HG02970 (cell line): ENCODE measurements around the gene NKAIN4.

Experiments used
- ATAC-seq: cut with Tn5 transposase; IDR thresholded peaks from one replicate; pipeline ENCODE4 v1.9.1; 2021; ENCODE audit warnings: mild to moderate bottlenecking, moderate library complexity, moderate number of reproducible peaks; ENCODE audit not compliant: unreplicated experiment, low FRiP score

The NKAIN4 gene

DNA sequence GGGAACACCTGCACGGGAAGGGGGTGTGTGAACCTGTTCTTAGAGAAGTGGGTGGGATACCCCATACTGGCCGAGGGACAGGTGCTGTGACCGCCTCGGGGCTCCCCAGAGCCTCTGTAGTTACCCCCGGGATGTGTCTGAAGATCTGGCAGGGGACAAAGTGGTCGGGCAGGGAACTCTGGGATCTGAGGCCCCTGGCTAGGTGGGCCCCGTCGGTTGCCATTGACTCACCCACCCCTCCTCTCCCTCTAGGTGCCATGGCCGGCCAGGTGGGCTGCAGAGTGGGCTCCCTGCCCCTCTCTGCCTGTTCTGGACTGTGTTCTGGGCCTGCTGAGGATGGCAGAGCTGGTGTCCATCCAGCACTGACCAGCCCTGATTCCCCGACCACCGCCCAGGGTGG is 14.3 kb downstream of the NKAIN4 start:
- ATAC-seq, result no peak

DNA sequence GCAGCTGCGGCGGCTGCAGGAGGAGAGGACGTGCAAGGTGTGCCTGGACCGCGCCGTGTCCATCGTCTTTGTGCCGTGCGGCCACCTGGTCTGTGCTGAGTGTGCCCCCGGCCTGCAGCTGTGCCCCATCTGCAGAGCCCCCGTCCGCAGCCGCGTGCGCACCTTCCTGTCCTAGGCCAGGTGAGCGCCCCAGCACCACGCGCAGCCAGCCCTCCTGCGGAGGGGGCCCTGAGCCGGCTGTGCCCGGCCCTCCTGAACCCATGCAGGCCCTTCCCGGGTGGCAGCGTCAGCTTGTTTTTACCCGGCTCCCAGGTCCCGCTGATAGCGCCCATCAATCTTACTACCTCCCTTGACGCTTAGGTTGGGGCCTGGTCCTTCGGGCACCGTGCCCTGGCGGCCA is 14.8 kb downstream of the NKAIN4 start:
- no peak for ATAC-seq

DNA sequence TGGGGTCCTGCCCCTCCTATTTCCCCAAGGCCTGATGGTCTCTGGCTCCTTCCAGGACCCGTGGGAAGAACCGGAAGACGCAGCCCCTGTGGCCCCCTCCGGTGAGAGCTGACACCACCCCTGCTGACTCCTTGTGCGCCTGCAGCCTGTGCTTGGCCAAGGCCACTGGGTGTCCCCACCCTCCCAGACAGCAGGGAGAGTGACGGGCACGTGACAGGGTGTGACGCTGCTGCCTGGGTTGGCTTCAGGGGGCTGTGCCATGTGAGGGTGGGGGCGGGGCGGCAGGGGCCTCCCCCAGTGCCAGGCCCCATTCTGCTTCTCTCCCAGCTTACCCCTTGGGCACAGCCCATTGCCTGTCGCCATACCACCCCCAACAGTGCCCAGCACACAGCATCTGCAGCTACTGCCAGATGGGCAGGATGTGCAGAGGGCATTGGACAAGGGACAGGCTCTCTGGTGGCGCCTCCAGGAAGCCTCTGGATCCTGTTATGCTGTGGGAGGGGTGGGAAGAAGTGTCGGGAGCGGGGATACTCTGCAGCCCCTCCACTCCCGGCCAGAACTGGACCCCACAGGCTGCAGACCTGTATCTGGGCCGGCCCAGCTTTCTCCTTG is 15.6 kb downstream of the NKAIN4 start:
- no peak for ATAC-seq

DNA sequence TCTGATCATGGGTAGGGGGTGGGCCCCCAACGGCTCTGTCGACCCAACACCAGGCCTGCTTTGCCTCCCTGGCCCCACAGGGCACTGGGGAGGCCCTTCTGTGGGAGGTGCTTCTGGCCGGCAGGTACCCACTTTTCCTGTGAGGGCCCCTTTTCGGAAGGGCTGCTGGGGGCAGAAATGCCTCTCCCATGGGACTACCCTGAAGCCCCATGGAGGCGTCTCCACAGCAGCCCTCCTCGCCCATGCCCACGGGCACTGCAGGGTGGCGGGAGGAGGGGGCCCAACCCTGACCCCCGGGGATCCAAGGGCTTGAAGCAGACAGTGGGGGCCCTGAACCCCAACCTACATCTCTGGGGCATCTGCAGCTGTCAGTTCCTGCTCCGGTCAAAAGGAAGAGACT is 16.2 kb downstream of the NKAIN4 start:
- no peak for ATAC-seq

DNA sequence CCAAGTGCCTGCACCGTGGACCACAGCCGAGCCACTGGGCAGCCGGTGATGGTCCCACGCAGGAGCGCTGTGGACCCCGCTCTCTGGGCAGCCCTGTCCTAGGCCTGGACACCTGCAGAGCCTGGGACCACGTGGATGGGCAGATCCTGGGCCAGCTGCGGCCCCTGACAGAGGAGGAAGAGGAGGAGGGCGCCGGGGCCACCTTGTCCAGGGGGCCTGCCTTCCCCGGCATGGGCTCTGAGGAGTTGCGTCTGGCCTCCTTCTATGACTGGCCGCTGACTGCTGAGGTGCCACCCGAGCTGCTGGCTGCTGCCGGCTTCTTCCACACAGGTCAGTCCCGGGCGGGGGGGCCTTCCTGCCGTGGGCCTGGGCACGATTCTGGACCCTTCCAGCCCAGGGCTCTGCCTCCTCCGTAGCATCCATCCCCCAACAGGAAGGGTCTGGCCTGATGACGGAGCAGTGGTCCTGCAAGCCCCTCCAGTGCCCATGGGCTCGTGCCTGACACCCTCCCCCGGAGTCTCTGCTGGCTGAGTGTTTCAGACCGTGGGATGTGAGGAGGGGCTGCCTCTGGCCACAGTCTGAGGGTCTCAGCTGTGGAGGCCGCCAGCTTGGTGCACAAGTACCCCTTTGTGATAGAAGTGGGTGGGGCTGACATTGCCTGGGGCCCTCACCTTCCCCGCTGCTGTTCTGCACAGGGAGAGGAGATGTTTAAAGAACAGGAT is 18.0 kb downstream of the NKAIN4 start:
- no peak for ATAC-seq

DNA sequence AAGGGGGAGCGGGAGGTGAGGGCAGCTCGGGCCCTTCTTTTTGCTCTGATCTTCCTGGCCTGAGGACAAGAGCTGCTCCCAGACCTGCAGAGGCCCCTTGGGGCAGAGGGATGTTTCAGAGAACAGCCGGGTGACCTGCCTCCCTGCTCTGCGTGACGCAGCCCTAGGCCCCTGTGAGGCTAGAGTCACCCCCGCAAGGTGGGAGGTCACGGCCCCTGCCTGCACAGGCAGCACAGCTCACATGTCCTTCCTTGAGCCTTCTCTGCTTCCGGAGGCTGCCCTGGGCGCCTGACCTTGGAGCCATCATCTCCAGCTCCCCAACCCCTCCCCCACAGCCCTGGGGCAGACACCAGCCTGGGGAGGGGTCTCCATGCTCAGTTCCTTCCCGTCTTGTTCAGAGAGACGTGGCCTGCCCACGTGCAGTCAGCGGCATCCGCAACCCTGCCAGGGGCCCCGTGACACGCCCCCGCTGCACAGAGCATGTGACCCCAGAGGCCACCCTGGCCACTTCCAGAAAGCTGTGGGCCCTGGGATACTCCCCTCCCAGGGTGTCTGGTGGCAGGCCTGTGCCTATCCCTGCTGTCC is 18.8 kb downstream of the NKAIN4 start, which contains the start of gene BIRC7:
Gene BIRC7, plus strand, starts transcription at position 507 of the 585 bp plus-strand sequence. CDS start 192 bp downstream, outside the sequence.
- no peak for ATAC-seq

DNA sequence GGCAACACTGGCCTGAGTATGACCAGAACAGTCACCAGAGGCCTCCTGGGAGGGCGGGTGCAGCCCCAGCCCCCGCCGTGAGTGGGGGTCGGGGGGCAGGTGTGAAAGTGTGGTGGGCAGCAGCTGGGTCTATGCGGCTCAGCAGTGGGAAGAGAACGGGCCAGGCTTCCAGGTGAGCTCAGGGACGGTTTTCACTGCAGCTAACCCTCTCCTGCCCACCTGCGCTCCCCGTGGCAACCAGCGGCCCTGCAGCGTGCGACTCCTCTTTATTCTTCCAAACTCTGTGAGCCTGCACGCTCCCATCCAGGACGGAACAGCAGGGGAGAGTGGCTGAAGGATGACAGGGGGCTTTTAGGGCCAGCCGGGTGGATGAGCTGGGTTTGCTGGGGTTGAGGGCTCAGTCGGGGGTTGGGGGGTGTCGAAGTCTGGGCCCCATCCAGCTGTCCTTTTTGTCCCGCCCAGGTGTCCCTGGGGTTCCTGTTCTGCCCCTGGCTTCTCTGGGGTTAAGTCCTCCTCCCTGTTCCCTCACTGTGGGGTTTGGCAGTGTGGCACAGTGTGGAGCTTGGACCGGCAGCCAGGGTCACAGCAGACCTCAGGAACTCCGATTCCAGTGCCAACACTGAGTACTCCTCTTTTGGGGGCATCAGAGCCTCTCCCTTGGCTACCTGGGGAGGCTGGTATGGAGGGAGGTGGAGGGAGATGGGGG is 19.4 kb downstream of the NKAIN4 start:
- ATAC-seq, result no peak

DNA sequence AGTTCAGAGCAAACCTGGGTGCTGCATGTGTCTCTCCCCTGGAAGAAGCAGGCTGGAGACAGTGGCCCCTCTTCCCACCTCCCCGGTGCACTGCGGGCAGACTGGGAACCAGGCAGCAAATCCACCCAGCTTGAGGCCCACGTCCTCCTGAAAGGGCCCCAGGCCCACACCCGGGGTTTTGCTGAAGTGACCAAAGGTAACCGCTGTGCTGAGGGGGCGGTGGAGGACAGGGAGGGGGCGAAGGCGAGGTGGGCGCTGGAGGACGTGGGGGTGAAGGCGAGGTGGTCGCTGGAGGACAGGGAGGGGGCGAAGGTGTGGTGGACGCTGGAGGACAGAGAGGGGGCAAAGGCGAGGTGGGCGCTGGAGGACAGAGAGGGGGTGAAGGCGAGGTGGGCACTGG is 20.3 kb downstream of the NKAIN4 start:
- ATAC-seq, result no peak

DNA sequence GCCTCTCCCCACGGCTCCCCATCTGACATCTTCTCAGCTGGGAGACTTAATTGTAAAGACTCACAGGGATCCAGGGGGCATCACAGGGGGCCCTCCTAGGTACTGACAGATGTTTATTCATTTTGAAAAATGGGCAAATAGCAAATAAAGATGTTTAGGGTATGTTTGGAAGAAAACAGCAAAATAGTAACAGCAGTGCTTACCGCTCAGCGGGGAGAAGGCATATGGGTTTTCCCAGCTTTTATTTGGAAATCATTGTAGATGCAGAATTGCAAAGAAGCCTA is 21.3 kb downstream of the NKAIN4 start:
- no peak for ATAC-seq

DNA sequence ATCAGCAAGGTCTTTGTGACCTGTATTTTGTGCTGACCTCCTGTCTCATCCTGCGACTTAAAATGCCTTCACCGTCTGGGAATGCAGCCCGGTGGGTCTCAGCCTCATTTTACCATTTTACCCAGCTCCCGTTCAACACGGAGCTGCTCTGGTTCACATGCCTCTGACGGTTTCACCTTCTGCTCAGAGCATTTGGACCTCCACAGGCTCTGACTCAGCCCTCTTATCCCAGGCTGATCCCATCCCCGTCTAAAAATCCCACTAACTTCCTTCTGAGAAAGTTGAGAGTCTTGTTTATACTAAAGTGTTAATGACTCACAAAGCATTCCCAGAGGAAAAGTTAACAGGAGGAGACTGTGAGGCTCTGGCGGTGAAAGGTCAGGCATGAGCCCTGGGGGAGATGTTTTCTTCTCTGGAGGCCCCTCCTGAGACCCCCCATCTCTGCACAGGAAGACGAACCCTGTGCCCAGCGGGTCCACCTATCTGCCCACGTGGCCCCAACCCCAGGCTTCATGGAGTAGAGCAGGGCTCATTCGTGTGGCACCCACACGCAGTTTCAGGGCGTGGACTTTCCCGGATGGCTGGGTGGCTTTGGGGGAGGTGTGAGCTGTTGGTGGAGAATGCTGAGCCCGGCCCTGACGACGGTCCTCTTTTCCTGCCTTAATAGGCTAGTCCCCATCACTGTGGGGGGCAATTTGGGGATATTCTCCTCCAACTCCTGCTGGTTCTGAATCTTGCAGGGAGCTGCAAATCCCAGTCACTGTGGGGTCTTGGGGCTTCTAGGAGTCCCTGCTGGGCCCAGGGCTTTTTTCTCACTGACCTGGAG is 21.8 kb downstream of the NKAIN4 start:
- no peak for ATAC-seq

DNA sequence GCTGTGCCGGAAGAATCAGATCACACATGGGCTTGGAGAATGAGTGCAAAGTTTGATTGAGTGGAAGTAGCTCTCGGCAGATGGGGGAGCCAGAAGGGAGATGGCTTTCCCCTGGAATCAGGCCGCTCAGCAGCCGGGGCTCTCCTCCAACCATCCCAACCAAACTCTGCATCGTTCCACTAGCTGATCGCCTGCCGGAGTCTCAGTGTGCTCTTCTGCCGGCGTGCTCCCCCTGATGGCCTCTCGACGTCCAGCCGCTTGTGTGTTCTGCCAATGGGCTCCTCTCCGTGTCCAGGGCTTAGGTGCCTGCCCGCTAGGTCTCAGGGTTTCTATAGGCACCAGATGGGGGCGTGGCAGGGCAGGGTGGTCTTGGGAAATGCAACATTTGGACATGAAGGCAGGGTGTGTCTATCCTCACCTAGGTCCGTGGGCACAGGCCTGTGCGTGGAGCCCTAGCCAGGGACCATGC is 23.4 kb downstream of the NKAIN4 start:
- no peak for ATAC-seq

DNA sequence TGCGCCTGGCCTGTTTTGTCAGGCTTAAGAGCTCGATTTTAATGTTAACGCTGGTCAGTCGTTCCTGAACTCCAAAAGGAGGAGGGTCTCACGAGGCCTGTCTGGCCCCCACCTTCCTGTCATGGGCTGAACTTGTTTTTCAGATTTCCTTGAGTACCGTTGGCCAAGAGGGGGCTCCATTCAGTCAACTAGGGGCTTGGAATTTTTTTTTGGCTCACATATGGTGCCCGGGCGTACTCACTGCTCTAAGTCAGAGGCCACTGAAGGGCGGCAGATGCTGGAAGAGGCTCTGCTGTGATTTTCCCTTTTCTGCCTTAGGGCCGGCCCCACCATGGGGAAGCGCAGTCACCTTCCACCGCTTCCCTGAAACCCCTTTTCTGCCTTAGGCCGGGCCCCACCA is 25.5 kb downstream of the NKAIN4 start:
- no peak for ATAC-seq

DNA sequence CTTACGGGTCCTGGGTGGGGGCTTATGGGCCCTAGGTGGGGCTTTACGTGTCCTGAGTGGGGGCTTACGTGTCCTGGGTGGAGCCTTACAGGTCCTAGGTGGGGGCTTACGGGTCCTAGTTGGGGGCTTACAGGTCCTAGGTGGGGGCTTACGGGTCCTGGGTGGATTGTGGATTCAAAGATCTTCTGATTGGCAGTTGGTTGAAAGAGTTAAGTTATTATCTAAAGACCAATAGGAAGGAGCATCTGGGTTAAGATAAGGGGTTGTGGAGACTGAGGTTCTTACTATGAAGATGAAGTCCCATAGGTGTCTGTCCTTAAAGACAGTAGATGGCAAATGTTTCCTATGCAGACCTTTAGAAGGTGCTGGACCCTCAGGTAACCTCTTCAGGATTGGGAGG is 27.0 kb downstream of the NKAIN4 start:
- ATAC-seq, result no peak

DNA sequence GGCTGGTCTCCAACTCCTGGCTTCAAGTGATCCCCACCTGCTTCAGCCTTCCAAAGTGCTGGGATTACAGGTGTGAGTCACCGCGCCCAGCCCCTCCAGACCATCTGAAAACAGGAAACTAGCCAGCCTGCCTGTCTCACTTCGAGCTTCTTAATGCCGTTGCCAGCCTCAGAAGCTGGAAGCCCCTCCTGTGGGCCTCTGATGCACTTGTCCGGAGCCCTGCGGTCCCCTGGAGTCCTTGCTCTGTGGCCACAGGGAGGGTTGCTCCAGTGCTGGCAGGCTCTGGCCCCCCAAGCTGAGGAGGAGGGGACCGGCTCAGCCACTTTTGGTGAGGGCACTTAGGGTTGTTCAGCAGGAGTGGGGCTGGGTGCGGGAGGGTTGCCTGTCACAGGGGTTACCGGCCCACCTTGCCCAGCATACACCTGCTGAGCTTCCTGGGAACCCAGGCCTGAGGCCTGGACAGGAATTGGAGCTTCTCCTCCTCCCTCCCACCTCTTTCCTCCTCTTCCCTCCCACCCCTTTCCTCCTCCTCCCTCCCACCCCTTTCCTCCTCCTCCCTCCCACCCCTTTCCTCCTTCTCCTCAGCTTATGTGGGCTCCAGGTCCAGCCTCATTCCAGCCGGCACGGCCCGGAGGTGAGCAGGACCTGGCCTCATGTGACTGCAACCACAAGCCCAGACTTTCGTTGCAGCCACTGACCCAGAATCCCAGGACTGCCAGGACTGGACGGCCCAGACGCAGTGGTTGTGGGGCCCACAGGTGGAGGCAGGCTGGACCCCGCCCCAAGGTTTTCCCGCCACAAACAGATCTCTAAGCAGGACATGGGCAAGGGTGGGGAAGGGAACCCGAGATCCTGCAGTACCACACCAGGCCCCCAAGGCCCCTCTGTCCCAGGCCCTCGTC is 28.0 kb downstream of the NKAIN4 start:
- ATAC-seq, result no peak

DNA sequence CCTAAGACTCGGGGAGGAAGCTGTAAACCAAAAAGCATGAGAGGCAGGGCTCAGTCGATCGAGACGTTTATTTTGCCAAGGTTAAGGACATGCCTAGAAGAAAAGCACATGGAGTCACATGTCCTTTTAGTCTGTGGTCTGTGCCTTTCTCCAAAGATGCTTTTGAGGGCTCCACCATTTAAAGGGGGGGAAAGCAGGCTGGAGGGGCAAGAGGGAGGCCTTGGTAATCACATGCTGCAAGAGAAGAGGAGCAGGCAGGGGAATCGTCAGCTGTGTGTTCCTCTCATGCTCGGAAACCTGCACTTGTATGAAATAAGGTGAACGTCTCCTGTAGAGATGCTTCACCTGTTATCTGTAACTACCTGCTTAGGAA is 29.2 kb downstream of the NKAIN4 start:
- ATAC-seq, result no peak

DNA sequence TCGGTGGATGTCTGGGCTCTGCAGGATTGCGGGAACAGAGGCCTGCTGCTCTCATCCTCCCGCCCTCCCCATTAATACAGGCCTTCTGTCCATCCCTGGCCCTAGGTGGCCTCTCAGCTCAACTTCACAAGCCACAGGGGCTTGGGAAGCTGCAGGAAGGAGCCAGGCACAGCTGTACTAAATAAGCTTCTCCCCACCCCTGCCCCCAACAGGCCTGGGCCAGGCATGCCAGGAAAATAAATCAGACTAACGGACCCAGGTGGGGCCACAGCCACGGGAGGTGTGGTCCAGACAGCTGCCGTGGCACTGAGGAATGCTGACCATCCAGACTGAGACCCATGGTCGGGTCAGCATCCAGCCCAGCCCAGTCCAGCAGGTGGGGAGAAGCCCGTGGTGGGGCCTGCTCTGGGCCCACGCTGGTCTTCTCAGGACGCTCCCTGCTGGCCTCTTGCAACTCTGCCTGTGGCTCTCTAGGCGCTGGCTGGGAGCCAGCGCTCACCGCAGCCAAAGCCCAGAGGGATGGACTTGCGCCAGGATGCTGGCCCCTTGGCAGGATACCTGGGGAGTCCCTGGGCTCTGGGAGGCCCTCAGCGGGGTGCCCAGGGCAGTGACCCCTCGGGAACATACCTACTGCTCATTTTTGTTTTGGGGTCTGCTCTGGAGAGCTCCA is 29.7 kb downstream of the NKAIN4 start:
- no peak for ATAC-seq

DNA sequence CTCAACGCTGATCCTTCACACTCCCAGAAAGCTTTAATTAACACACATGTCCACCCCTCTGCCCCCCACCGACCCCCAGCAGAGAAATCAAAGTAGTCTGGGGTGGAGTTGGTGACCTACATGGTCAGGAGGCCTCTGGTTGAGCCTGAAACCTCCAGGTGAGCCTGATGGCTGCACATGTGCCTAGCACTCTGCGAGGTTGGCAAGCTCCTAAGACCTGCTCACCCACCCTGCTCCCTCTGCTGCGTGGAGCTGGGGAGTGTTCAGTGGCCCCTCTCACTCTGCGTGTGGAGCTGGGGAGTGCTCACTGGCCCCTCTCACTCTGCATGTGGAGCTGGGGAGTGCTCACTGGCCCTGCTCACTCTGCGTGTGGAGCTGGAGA is 30.4 kb downstream of the NKAIN4 start:
- ATAC-seq, result no peak

DNA sequence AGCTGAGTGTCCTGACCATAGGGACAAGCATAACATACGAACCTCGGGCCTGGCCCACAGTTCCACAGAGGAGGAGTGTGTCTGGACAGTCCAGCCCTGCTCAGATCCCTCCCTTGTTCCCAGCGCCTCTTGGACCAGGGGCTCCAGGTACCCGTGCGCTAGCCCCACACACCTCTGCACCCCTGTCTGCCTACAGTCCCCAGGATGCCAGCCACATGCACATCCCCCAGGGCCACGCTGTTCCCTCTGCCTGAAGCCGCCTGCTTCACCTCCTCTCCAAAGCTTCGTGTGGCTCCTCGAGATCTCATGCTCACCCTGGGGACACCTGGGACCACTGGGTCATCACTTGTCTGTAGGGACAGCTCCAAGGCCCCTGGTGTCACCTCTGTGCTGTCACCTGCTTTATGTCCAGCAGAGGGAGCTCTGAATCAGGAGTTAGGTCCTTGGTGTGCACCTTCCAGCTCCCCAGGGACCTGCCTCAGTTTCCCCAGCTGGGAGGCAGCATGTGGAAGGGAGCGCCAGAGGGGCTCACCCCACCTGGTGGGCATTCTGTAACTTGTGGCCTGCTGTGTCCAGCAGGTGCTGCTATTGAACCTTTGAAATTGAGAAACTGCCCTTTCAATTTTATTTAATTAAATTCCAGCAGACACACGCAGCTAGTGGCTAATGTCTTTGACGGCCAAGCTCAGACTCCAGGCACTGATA is 31.0 kb downstream of the NKAIN4 start:
- no peak for ATAC-seq

DNA sequence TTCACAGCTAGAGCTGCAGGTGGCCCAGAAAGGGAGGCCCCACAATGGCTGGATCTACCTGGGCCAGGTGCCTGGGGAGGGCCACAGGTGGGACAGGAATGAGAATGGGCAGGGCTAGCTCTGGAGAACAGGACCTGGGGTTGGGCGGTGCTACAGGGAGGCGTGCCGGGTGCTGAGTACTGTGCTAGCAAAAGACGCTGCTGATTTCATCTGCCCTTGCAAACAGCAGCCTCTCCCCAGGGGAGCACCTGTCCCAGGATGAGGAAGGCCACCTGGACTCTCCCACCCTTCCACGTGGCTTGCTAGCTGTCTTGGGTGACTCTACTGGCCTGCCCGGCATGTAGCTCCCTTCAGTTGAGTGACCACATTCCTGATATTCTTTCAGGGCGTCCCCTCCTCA is 31.7 kb downstream of the NKAIN4 start:
- ATAC-seq, result no peak
